ENCODE data around the gene HES7. TPM values are rescaled to one million over a fixed set of nuclear protein-coding genes. Genes with fewer than 3 reads are reported as not detected.

Gene HES7
- total and polyA plus RNA-seq, 9 donors = 0.11 to 0.97 (median 0.74) TPM; not detected in 2

- no peak for TF ChIP-seq EP300 (IDR thresholded peaks at IDR 0.05)
- TF ChIP-seq, protein P1, sequence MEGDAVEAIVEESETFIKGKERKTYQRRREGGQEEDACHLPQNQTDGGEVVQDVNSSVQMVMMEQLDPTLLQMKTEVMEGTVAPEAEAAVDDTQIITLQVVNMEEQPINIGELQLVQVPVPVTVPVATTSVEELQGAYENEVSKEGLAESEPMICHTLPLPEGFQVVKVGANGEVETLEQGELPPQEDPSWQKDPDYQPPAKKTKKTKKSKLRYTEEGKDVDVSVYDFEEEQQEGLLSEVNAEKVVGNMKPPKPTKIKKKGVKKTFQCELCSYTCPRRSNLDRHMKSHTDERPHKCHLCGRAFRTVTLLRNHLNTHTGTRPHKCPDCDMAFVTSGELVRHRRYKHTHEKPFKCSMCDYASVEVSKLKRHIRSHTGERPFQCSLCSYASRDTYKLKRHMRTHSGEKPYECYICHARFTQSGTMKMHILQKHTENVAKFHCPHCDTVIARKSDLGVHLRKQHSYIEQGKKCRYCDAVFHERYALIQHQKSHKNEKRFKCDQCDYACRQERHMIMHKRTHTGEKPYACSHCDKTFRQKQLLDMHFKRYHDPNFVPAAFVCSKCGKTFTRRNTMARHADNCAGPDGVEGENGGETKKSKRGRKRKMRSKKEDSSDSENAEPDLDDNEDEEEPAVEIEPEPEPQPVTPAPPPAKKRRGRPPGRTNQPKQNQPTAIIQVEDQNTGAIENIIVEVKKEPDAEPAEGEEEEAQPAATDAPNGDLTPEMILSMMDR (IDR thresholded peaks at IDR 0.05) = no peak
- TF ChIP-seq POLR2A (IDR thresholded peaks at IDR 0.05) = no peak
- Histone ChIP-seq H3K9me3 (no peaks in the 10 kb centered on the region), H3K27me3 (no peaks in the 10 kb centered on the region), H3K27ac (no peak overlapping the region), H3K4me1 (ENCODE audit: insufficient read depth) (no peaks in the 10 kb centered on the region), H3K4me3 (no peak overlapping the region), H3K36me3 (no peaks in the 10 kb centered on the region)
- WGBS, 3 donors = 77 to 88% (median 79%) methylated on average over 23 of the region's 23 CpGs
- peak; percentile 27 to 63 (median 41) for DNase-seq
- intact Hi-C loops (cut with DNase I) = no loop called here
Measured at GRCh38 chr17:8142158-8142886, 18.4 kb upstream of the HES7 start.

GRCh38 chr17:8141741-8142140, 17.8 kb upstream of the HES7 start:
- TF ChIP-seq EP300 (IDR thresholded peaks at IDR 0.05) (no peak), POLR2A (IDR thresholded peaks at IDR 0.05) (no peak)
- TF ChIP-seq, protein P1 (IDR thresholded peaks at IDR 0.05) = no peak
- Histone ChIP-seq H3K36me3 (no peaks in the 10 kb centered on the region), H3K4me3 (no peak overlapping the region), H3K27ac (no peak overlapping the region), H3K27me3 (no peaks in the 10 kb centered on the region), H3K4me1 (ENCODE audit: insufficient read depth) (no peaks in the 10 kb centered on the region), H3K9me3 (no peaks in the 10 kb centered on the region)
- DNase-seq = peak; percentile 25 to 59 (median 39)
- 81 to 89% (median 87%) methylated on average over 11 of the region's 11 CpGs for WGBS, 3 donors
- intact Hi-C loops (cut with DNase I) = no loop called here

DNA sequence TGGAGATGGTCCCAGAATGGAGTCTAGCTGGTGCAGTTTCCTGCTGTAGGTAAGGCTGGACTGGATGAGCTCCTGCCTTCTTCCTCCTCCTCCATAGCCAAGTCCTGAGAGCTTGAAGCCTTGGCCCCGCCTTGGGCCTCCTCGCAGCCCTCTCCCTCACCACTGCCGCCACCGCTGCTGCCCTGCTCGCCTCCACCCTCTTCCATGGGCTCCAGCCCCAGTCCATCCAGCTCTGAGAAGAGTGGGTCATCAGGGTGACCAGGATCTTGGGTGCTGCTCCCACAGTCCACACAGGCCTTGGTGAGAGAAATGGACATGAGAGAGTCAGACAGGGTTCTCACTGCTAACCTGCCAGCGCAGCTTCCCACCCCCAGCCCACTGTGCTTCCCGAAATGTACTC, 17.1 kb upstream of the HES7 start:
- DNase-seq = peak; percentile 35 to 64 (median 44)
- no peak overlapping the region for H3K27ac ChIP-seq
- no peaks in the 10 kb centered on the region for H3K27me3 ChIP-seq
- H3K36me3 ChIP-seq = no peaks in the 10 kb centered on the region
- whole genome bisulfite sequencing, 3 donors = 91 to 96% (median 92%) methylated on average over 7 of the region's 7 CpGs
- H3K9me3 ChIP-seq = no peaks in the 10 kb centered on the region
- no peak for TF ChIP-seq POLR2A (IDR thresholded peaks at IDR 0.05)
- TF ChIP-seq, protein P1 (IDR thresholded peaks at IDR 0.05) = no peak
- no peak for TF ChIP-seq EP300 (IDR thresholded peaks at IDR 0.05)
- no peak overlapping the region for H3K4me3 ChIP-seq
- intact Hi-C loops (cut with DNase I) = no loop called here
- no peaks in the 10 kb centered on the region for H3K4me1 ChIP-seq (ENCODE audit: insufficient read depth)

GRCh38 chr17:8140065-8141029, 16.4 kb upstream of the HES7 start:
- Histone ChIP-seq H3K27ac (peak overlapping the region in 1 of 2 donors; percentile 49), H3K4me3 (no peak overlapping the region), H3K36me3 (no peaks in the 10 kb centered on the region), H3K27me3 (no peaks in the 10 kb centered on the region), H3K9me3 (no peaks in the 10 kb centered on the region), H3K4me1 (ENCODE audit: insufficient read depth) (no peaks in the 10 kb centered on the region)
- DNase-seq = peak; percentile 40 to 72 (median 59)
- intact Hi-C loops (cut with DNase I) = no loop called here
- 67 to 76% (median 74%) methylated on average over 17 to 18 of the region's 18 CpGs for WGBS, 3 donors
- TF ChIP-seq, protein P1 (IDR thresholded peaks at IDR 0.05) = no peak
- TF ChIP-seq POLR2A (IDR thresholded peaks at IDR 0.05) = no peak
- TF ChIP-seq EP300 (IDR thresholded peaks at IDR 0.05) = no peak

Measured in ovary (tissue), 9 donors.